ENCODE measurements around the gene JMJD6.
A peak's percentile ranks its signal among the peaks of the same experiment; 100 is the strongest.

JMJD6 gene

DNA sequence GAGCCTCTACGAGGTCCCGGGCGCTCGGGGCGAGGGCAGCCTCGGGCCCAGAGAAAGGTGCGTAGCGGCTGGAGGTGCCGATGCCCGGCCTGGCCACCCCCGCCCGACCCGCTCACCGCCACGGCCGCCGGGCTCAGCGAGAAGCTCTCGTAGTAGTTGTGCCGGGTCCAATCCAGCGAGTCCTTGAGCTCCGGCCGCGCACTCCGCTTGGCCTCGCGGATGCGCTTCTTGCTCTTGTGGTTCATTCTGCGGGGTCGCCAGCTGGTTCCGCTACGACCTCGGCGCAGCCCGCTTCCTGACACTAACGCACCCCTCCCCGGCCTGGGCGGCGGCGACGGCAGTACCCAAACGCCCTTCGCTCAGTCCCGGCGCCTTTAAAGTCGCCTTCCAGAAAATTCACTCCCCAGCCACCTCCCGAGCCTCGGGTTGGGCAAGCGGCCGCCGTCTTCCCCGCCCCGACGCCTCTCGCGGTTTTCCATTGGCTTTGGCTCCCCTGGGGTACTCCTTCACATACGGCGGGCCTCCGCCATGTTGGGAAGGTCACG lies at the start of gene JMJD6:
TSS of gene JMJD6 (minus strand) at position 376 of the 545 bp plus-strand sequence. CDS start at position 245, 131 bp downstream.
- peak within 1 kb of the TSS; percentile 99 for H3K9ac ChIP-seq (ENCODE audit: insufficient read length, low read depth)
- no peaks in the 10 kb centered on the region for H3K9me3 ChIP-seq (ENCODE audit: insufficient read depth, low read length)
- peaks cover 55% of the 10 kb centered on the region for H3K36me3 ChIP-seq (ENCODE audit: insufficient read depth, insufficient read length, low read length)
- TF ChIP-seq SUZ12 (IDR thresholded peaks at IDR 0.05; ENCODE audit: extremely low read depth, insufficient read depth, insufficient read length) (no peak), ZNF274 (IDR thresholded peaks at IDR 0.05; ENCODE audit: low read depth, low read length) (no peak), YY1 (IDR thresholded peaks at IDR 0.05; ENCODE audit: insufficient read depth, insufficient read length) (peak; percentile 91)
- DNase-seq (ENCODE audit: low read depth, low spot score): peak; percentile 86
- H3K4me3 ChIP-seq (ENCODE audit: insufficient read length, low read depth): peak within 1 kb of the TSS; percentile 95
- H3K4me1 ChIP-seq (ENCODE audit: insufficient read depth, insufficient read length): peaks cover 2% of the 10 kb centered on the region
- no peaks in the 10 kb centered on the region for H3K27me3 ChIP-seq (ENCODE audit: insufficient read depth, insufficient read length)

GRCh38 chr17:76775021-76775600 lies 48.7 kb upstream of the JMJD6 start:
- Histone ChIP-seq H3K9ac (ENCODE audit: insufficient read length, low read depth) (no peak overlapping the region), H3K36me3 (ENCODE audit: insufficient read depth, insufficient read length, low read length) (peaks cover 38% of the 10 kb centered on the region), H3K4me1 (ENCODE audit: insufficient read depth, insufficient read length) (peaks cover 2% of the 10 kb centered on the region), H3K4me3 (ENCODE audit: insufficient read length, low read depth) (no peak overlapping the region), H3K9me3 (ENCODE audit: insufficient read depth, low read length) (no peaks in the 10 kb centered on the region), H3K27me3 (ENCODE audit: insufficient read depth, insufficient read length) (no peaks in the 10 kb centered on the region)
- no peak for DNase-seq (ENCODE audit: low read depth, low spot score)
- TF ChIP-seq ZNF274 (IDR thresholded peaks at IDR 0.05; ENCODE audit: low read depth, low read length): no peak
- TF ChIP-seq SUZ12 (IDR thresholded peaks at IDR 0.05; ENCODE audit: extremely low read depth, insufficient read depth, insufficient read length): no peak
- no peak for TF ChIP-seq YY1 (IDR thresholded peaks at IDR 0.05; ENCODE audit: insufficient read depth, insufficient read length)

GRCh38 chr17:76772842-76773525 lies 46.6 kb upstream of the JMJD6 start:
- no peak for DNase-seq (ENCODE audit: low read depth, low spot score)

DNA sequence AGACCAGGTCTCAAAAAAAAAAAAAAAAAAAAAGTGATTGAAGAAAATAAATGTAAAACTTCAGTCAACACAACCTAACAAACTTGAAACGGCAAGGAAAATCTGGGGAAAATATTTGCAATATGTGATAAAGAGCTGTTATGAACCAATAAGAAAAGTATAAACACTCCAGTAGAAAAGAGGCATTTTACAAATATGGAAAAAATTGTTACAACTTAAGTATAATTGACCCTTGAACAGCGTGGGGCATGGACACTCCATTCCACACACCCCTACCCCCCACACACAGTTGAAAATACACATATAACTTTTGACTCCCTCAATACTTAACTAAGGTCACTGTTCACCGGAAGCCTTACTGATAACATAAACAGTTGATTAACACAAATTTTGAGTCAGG lies 32.2 kb upstream of the JMJD6 start:
- no peaks in the 10 kb centered on the region for H3K9me3 ChIP-seq (ENCODE audit: insufficient read depth, low read length)
- TF ChIP-seq YY1 (IDR thresholded peaks at IDR 0.05; ENCODE audit: insufficient read depth, insufficient read length) (no peak), SUZ12 (IDR thresholded peaks at IDR 0.05; ENCODE audit: extremely low read depth, insufficient read depth, insufficient read length) (no peak), ZNF274 (IDR thresholded peaks at IDR 0.05; ENCODE audit: low read depth, low read length) (no peak)
- peaks cover 2% of the 10 kb centered on the region for H3K4me1 ChIP-seq (ENCODE audit: insufficient read depth, insufficient read length)
- H3K9ac ChIP-seq (ENCODE audit: insufficient read length, low read depth): no peak overlapping the region
- H3K4me3 ChIP-seq (ENCODE audit: insufficient read length, low read depth): no peak overlapping the region
- no peaks in the 10 kb centered on the region for H3K27me3 ChIP-seq (ENCODE audit: insufficient read depth, insufficient read length)
- H3K36me3 ChIP-seq (ENCODE audit: insufficient read depth, insufficient read length, low read length): peaks cover 20% of the 10 kb centered on the region
- no peak for DNase-seq (ENCODE audit: low read depth, low spot score)

More at GRCh38 chr17:76772842-76773525, 46.6 kb upstream of the JMJD6 start:
- H3K9ac ChIP-seq (ENCODE audit: insufficient read length, low read depth): no peak overlapping the region
- H3K4me1 ChIP-seq (ENCODE audit: insufficient read depth, insufficient read length): peaks cover 2% of the 10 kb centered on the region
- H3K9me3 ChIP-seq (ENCODE audit: insufficient read depth, low read length): no peaks in the 10 kb centered on the region
- no peaks in the 10 kb centered on the region for H3K27me3 ChIP-seq (ENCODE audit: insufficient read depth, insufficient read length)
- peaks cover 38% of the 10 kb centered on the region for H3K36me3 ChIP-seq (ENCODE audit: insufficient read depth, insufficient read length, low read length)
- TF ChIP-seq YY1 (IDR thresholded peaks at IDR 0.05; ENCODE audit: insufficient read depth, insufficient read length) (no peak), SUZ12 (IDR thresholded peaks at IDR 0.05; ENCODE audit: extremely low read depth, insufficient read depth, insufficient read length) (no peak), ZNF274 (IDR thresholded peaks at IDR 0.05; ENCODE audit: low read depth, low read length) (no peak)
- H3K4me3 ChIP-seq (ENCODE audit: insufficient read length, low read depth): no peak overlapping the region

DNA sequence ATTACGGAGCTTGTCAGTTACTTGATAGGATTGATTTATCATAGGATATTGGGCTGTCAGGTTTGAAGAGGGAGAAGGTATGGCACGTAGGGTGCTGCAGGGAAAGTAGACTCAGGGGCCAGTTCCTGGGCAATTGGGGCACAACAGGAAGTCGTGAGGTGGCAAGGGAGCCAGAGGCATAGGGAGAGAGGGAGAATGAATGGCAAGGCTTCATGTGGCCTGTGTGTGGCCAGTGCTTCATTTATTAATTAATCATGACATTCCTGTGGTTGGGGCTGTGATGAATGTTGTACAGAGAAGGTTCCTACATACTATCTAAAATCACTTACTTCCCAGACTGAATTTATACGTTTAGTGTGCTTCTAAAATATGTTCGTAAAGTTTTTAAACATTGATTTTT lies 30.9 kb upstream of the JMJD6 start:
- Histone ChIP-seq H3K36me3 (ENCODE audit: insufficient read depth, insufficient read length, low read length) (peaks cover 20% of the 10 kb centered on the region), H3K4me1 (ENCODE audit: insufficient read depth, insufficient read length) (peaks cover 2% of the 10 kb centered on the region), H3K9ac (ENCODE audit: insufficient read length, low read depth) (no peak overlapping the region), H3K4me3 (ENCODE audit: insufficient read length, low read depth) (no peak overlapping the region), H3K27me3 (ENCODE audit: insufficient read depth, insufficient read length) (no peaks in the 10 kb centered on the region), H3K9me3 (ENCODE audit: insufficient read depth, low read length) (no peaks in the 10 kb centered on the region)
- DNase-seq (ENCODE audit: low read depth, low spot score): no peak
- TF ChIP-seq SUZ12 (IDR thresholded peaks at IDR 0.05; ENCODE audit: extremely low read depth, insufficient read depth, insufficient read length) (no peak), YY1 (IDR thresholded peaks at IDR 0.05; ENCODE audit: insufficient read depth, insufficient read length) (no peak), ZNF274 (IDR thresholded peaks at IDR 0.05; ENCODE audit: low read depth, low read length) (no peak)

GRCh38 chr17:76755285-76755684 lies 28.9 kb upstream of the JMJD6 start:
- Histone ChIP-seq H3K27me3 (ENCODE audit: insufficient read depth, insufficient read length) (no peaks in the 10 kb centered on the region), H3K4me3 (ENCODE audit: insufficient read length, low read depth) (no peak overlapping the region), H3K36me3 (ENCODE audit: insufficient read depth, insufficient read length, low read length) (peaks cover 19% of the 10 kb centered on the region), H3K9me3 (ENCODE audit: insufficient read depth, low read length) (no peaks in the 10 kb centered on the region), H3K4me1 (ENCODE audit: insufficient read depth, insufficient read length) (peaks cover 2% of the 10 kb centered on the region), H3K9ac (ENCODE audit: insufficient read length, low read depth) (no peak overlapping the region)
- TF ChIP-seq ZNF274 (IDR thresholded peaks at IDR 0.05; ENCODE audit: low read depth, low read length): no peak
- no peak for TF ChIP-seq YY1 (IDR thresholded peaks at IDR 0.05; ENCODE audit: insufficient read depth, insufficient read length)
- TF ChIP-seq SUZ12 (IDR thresholded peaks at IDR 0.05; ENCODE audit: extremely low read depth, insufficient read depth, insufficient read length): no peak
- DNase-seq (ENCODE audit: low read depth, low spot score): no peak

Data from NT2/D1 (cell line).